ENCODE measurements around the gene L2HGDH. TPM values are rescaled to one million over a fixed set of nuclear protein-coding genes. Genes with fewer than 3 reads are reported as not detected.

L2HGDH gene
- total RNA-seq, 1 donor from 2014 or later: 16.8 TPM

GRCh38 chr14:50344116-50344775 lies 32.2 kb upstream of the L2HGDH start:
- H3K36me3 Mint-ChIP-seq (ENCODE audit: low read depth): peaks cover 2% of the 10 kb centered on the region
- no peaks in the 10 kb centered on the region for H3K27me3 Mint-ChIP-seq (ENCODE audit: low read depth)
- H3K4me1 Mint-ChIP-seq: peaks cover 40% of the 10 kb centered on the region
- no peak for DNase-seq (ENCODE audit: low read depth, low spot score)
- TF ChIP-seq CTCF (conservative IDR thresholded peaks at IDR 0.05): no peak
- H3K9me3 Mint-ChIP-seq: no peaks in the 10 kb centered on the region
- no peak overlapping the region for H3K4me3 Mint-ChIP-seq
- H3K27ac Mint-ChIP-seq (ENCODE audit: unreplicated experiment): no peak overlapping the region

- TF ChIP-seq CTCF (conservative IDR thresholded peaks at IDR 0.05): no peak
- no peak overlapping the region for H3K27ac Mint-ChIP-seq (ENCODE audit: unreplicated experiment)
- H3K27me3 Mint-ChIP-seq (ENCODE audit: low read depth): no peaks in the 10 kb centered on the region
- H3K36me3 Mint-ChIP-seq (ENCODE audit: low read depth): peaks cover 2% of the 10 kb centered on the region
- no peaks in the 10 kb centered on the region for H3K9me3 Mint-ChIP-seq
- DNase-seq (ENCODE audit: low read depth, low spot score): no peak
- peaks cover 40% of the 10 kb centered on the region for H3K4me1 Mint-ChIP-seq
- no peak overlapping the region for H3K4me3 Mint-ChIP-seq
Measured at GRCh38 chr14:50343434-50343833, 31.4 kb upstream of the L2HGDH start.

GRCh38 chr14:50342221-50343078 lies 30.4 kb upstream of the L2HGDH start:
- no peak for TF ChIP-seq CTCF (conservative IDR thresholded peaks at IDR 0.05)
- no peak overlapping the region for H3K4me3 Mint-ChIP-seq
- H3K36me3 Mint-ChIP-seq (ENCODE audit: low read depth): no peaks in the 10 kb centered on the region
- no peak overlapping the region for H3K27ac Mint-ChIP-seq (ENCODE audit: unreplicated experiment)
- H3K9me3 Mint-ChIP-seq: no peaks in the 10 kb centered on the region
- H3K27me3 Mint-ChIP-seq (ENCODE audit: low read depth): no peaks in the 10 kb centered on the region
- no peak for DNase-seq (ENCODE audit: low read depth, low spot score)
- peaks cover 35% of the 10 kb centered on the region for H3K4me1 Mint-ChIP-seq

GRCh38 chr14:50340963-50341362 lies 28.9 kb upstream of the L2HGDH start:
- no peak overlapping the region for H3K27ac Mint-ChIP-seq (ENCODE audit: unreplicated experiment)
- peaks cover 33% of the 10 kb centered on the region for H3K4me1 Mint-ChIP-seq
- no peak for TF ChIP-seq CTCF (conservative IDR thresholded peaks at IDR 0.05)
- no peaks in the 10 kb centered on the region for H3K27me3 Mint-ChIP-seq (ENCODE audit: low read depth)
- no peaks in the 10 kb centered on the region for H3K9me3 Mint-ChIP-seq
- no peak for DNase-seq (ENCODE audit: low read depth, low spot score)
- no peak overlapping the region for H3K4me3 Mint-ChIP-seq
- H3K36me3 Mint-ChIP-seq (ENCODE audit: low read depth): no peaks in the 10 kb centered on the region

- no peak overlapping the region for H3K27ac Mint-ChIP-seq (ENCODE audit: unreplicated experiment)
- H3K27me3 Mint-ChIP-seq (ENCODE audit: low read depth): no peaks in the 10 kb centered on the region
- H3K4me1 Mint-ChIP-seq: peaks cover 34% of the 10 kb centered on the region
- H3K36me3 Mint-ChIP-seq (ENCODE audit: low read depth): no peaks in the 10 kb centered on the region
- H3K9me3 Mint-ChIP-seq: no peaks in the 10 kb centered on the region
- TF ChIP-seq CTCF (conservative IDR thresholded peaks at IDR 0.05): no peak
- no peak overlapping the region for H3K4me3 Mint-ChIP-seq
- no peak for DNase-seq (ENCODE audit: low read depth, low spot score)
Measured at GRCh38 chr14:50340045-50340444, 28.0 kb upstream of the L2HGDH start.
